ENCODE data around the gene IL17C. TPM values are rescaled to one million over a fixed set of nuclear protein-coding genes. Genes with fewer than 3 reads are reported as not detected.

The IL17C gene
- total RNA-seq, 1 experiment from 2014 or later = 0.31 TPM

DNA sequence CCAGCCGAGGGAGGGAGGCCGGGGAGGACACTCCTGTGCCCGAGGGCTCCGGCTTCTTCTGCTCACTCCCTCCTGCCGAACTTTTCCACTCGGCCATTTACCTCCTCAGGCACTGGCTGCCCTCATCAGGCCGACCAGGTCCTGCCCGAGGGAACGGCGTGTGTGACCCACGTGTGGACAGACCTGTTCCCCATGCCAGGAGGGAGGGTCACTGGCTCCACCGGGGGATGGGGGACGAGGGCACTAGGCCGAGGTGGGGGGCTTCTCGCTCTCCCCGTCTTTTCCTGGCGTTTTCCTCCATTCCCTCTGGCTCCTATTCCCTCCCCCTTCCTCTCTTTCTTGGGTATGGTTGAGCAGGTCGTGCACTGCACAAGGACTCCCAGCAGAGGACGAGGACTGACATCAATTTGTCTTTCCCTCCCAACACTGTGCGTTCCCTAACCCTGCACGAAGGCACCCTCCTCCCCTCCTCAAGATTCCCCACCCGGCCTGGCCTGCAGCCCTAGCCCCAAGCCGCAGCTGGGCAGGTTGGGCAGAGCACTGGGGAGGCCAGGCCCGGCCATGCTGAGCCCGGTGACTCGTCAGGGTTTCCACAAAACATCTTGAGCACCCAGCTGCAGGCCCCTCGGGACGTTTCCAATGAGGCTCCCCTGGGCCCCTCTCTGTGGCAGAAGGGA lies 3.2 kb upstream of the IL17C start:
- no peak overlapping the region for H2AFZ ChIP-seq (ENCODE audit: low read length)
- H3K27ac ChIP-seq (ENCODE audit: insufficient read length, low read depth, low read length) = no peak overlapping the region
- no peaks in the 10 kb centered on the region for H3K79me1 ChIP-seq (ENCODE audit: insufficient read depth, low read depth, low read length, poor library complexity, severe bottlenecking)
- no peaks in the 10 kb centered on the region for H3K27me3 ChIP-seq (ENCODE audit: insufficient read depth, low read length)
- H3K79me2 ChIP-seq (ENCODE audit: insufficient read depth, low read length) = no peaks in the 10 kb centered on the region
- no peak for DNase-seq
- no peak overlapping the region for H2BK15ac ChIP-seq (ENCODE audit: low read depth, low read length)
- TF ChIP-seq, protein P1, sequence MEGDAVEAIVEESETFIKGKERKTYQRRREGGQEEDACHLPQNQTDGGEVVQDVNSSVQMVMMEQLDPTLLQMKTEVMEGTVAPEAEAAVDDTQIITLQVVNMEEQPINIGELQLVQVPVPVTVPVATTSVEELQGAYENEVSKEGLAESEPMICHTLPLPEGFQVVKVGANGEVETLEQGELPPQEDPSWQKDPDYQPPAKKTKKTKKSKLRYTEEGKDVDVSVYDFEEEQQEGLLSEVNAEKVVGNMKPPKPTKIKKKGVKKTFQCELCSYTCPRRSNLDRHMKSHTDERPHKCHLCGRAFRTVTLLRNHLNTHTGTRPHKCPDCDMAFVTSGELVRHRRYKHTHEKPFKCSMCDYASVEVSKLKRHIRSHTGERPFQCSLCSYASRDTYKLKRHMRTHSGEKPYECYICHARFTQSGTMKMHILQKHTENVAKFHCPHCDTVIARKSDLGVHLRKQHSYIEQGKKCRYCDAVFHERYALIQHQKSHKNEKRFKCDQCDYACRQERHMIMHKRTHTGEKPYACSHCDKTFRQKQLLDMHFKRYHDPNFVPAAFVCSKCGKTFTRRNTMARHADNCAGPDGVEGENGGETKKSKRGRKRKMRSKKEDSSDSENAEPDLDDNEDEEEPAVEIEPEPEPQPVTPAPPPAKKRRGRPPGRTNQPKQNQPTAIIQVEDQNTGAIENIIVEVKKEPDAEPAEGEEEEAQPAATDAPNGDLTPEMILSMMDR (conservative IDR thresholded peaks at IDR 0.05) = no peak
- peak overlapping the region; percentile 61 to 80 for H3K4me3 Mint-ChIP-seq
- H3K9me3 Mint-ChIP-seq = no peaks in the 10 kb centered on the region; a peak in 1 of 5 replicates
- H3K4me2 ChIP-seq (ENCODE audit: insufficient read depth, insufficient read length, low read length) = peak overlapping the region; percentile 54
- no peak overlapping the region for H3K18ac ChIP-seq (ENCODE audit: insufficient read length, low read depth, low read length)
- no peak overlapping the region for H3K23ac ChIP-seq (ENCODE audit: insufficient read length, low read depth, low read length)
- no peak overlapping the region for H3K56ac ChIP-seq (ENCODE audit: insufficient read length, low read depth, low read length)
- H3K9me3 ChIP-seq (ENCODE audit: control insufficient read depth, low read depth, low read length) = no peaks in the 10 kb centered on the region
- H2BK5ac ChIP-seq (ENCODE audit: insufficient read length, low read length) = no peak overlapping the region
- H2AK5ac ChIP-seq (ENCODE audit: insufficient read length, low read length) = no peak overlapping the region
- H3K9ac ChIP-seq (ENCODE audit: extremely low read depth, insufficient read length, low read length) = no peak overlapping the region
- no peak overlapping the region for H4K91ac ChIP-seq (ENCODE audit: insufficient read length, low read depth, low read length)
- no peak overlapping the region for H4K5ac ChIP-seq (ENCODE audit: insufficient read length, low read depth, low read length)
- no peaks in the 10 kb centered on the region for H4K20me1 ChIP-seq (ENCODE audit: control insufficient read depth, insufficient read depth, insufficient read length)
- H3T11ph ChIP-seq (ENCODE audit: low read length) = no peak overlapping the region
- H3K27ac Mint-ChIP-seq = no peak overlapping the region
- no peak overlapping the region for H4K8ac ChIP-seq (replicated peaks; ENCODE audit: insufficient read length, low read depth, low read length)
- no peaks in the 10 kb centered on the region; the same call in 1 of the 2 replicates for H3K4me1 ChIP-seq (ENCODE audit: insufficient read depth, low read length)
- peaks cover 21% of the 10 kb centered on the region for H3K27me3 Mint-ChIP-seq (ENCODE audit: low read depth)
- H3K23me2 ChIP-seq (ENCODE audit: insufficient read length, low read depth, low read length, poor library complexity, severe bottlenecking) = peaks cover 15% of the 10 kb centered on the region
- WGBS (ENCODE audit: extremely low coverage, insufficient read length, low lambda C conversion rate) = no CpG with 5 or more reads among the region's 28 CpGs
- no peak overlapping the region for H2BK12ac ChIP-seq (ENCODE audit: insufficient read length, low read depth, low read length)
- no peak overlapping the region for H2BK120ac ChIP-seq (ENCODE audit: low read depth, low read length, poor library complexity, severe bottlenecking)
- H3K4me1 Mint-ChIP-seq = peaks cover 19 to 35% of the 10 kb centered on the region in 2 experiments
- H3K4ac ChIP-seq (ENCODE audit: low read depth, low read length) = no peak overlapping the region
- no peak overlapping the region for H2BK20ac ChIP-seq (ENCODE audit: low read depth, low read length, poor library complexity, severe bottlenecking)
- peaks cover 3 to 16% (median 14%) of the 10 kb centered on the region in 3 experiments; a peak in 6 of 7 replicates for H3K36me3 Mint-ChIP-seq (ENCODE audit: insufficient read depth in 1 of 3, low read depth in 3 of 3)
- no peak overlapping the region for H3K14ac ChIP-seq (ENCODE audit: insufficient read depth, low read length)

All from H9 (cell line).